Right atrium auricular region (tissue), 2 donors: ENCODE results near the gene SSBP2. TPM values are rescaled to one million over a fixed set of nuclear protein-coding genes. Genes with fewer than 3 reads are reported as not detected.
"Not testable (repeated sequence)": the region's sequence is repeated elsewhere in the genome, so short reads cannot be mapped to it uniquely, and the experiment has no call there.

Source experiments
- DNase-seq: peaks from one replicate; pipeline ENCODE4 v3.0.0-alpha.2; 2019; ENCODE audit warnings: low spot score
- H3K27ac ChIP-seq, 2 donors: fragments of 200-600 bp; sonication (generic); 1 replicate in 1 of 2; 2 replicates in 1 of 2; pipeline ENCODE4 v1.5.1; 2016 to 2019
- H3K27me3 ChIP-seq, 2 donors: fragments of 200-600 bp; sonication (generic); one replicate each; pipeline versions ENCODE4 v1.5.1 to v1.6.0; 2017 to 2019
- H3K36me3 ChIP-seq: fragments of 200-600 bp; sonication (generic); one replicate; pipeline ENCODE4 v1.5.1; 2016
- H3K4me1 ChIP-seq, 2 donors: fragments of 200-600 bp; sonication (generic); one replicate each; pipeline versions ENCODE4 v1.5.1 to v1.6.0; 2017 to 2019
- H3K4me3 ChIP-seq, 2 donors: fragments of 200-600 bp; sonication (generic); 1 replicate in 1 of 2; 2 replicates in 1 of 2; pipeline ENCODE4 v1.5.1; 2017 to 2019; ENCODE audit warnings: mild to moderate bottlenecking in 1 of 2, moderate library complexity in 1 of 2
- H3K9me3 ChIP-seq, 2 donors: fragments of 200-600 bp; sonication (generic); one replicate each; pipeline ENCODE4 v1.5.1; 2019
- CTCF ChIP-seq, 2 donors: fragments of 200-600 bp; sonication (generic); IDR thresholded peaks; one replicate each; pipeline ENCODE4 v1.5.1; 2019; ENCODE audit warnings: antibody characterized with exemption in 2 of 2
- total RNA-seq, 2 donors: library from RNA; depleted of rRNA; stranded (reverse); fragments of >200 nt; gene quantifications; one replicate each; pipeline ENCODE4 v1.1.0, GENCODE V29; 2016

SSBP2 gene
- total RNA-seq, 2 donors from 2014 or later, result 29.3 to 55.1 TPM

GRCh38 chr5:81679885-81680284, 71.0 kb downstream of the SSBP2 start:
- no peak for TF ChIP-seq CTCF (IDR thresholded peaks at IDR 0.05)
- Histone ChIP-seq H3K9me3 (peaks cover 0 to 9% of the 10 kb centered on the region in 2 donors), H3K4me1 (no peaks in the 10 kb centered on the region), H3K27me3 (no peaks in the 10 kb centered on the region), H3K36me3 (no peaks in the 10 kb centered on the region), H3K27ac (no peak overlapping the region), H3K4me3 (no peak overlapping the region)
- no peak for DNase-seq

- TF ChIP-seq CTCF (IDR thresholded peaks at IDR 0.05), result no peak
- H3K4me3 ChIP-seq, result no peak overlapping the region
- H3K36me3 ChIP-seq, result no peaks in the 10 kb centered on the region
- H3K4me1 ChIP-seq, result no peaks in the 10 kb centered on the region
- no peaks in the 10 kb centered on the region for H3K27me3 ChIP-seq
- H3K27ac ChIP-seq, result no peak overlapping the region
- H3K9me3 ChIP-seq, result no peaks in the 10 kb centered on the region
- no peak for DNase-seq
Observed at GRCh38 chr5:81675420-81675819, 75.5 kb downstream of the SSBP2 start.

DNA sequence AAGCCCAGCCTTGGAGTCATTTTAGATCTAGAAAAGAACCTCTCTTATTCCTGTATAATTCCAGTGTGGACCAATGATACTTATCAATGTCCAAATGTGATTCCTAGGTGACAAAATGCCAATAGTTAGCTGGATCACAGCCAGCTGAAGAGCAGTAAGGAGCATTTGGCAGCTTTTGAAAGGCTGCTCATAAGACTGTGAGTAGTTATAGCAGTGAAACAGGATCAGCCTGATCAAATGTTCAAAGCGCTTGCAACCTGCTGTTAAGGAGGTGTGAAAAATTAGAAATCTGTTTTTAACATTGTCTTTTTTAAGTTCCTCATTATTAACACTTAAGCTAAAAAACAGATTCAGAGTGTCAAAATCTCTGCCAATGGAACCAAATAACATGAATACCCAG, 85.1 kb downstream of the SSBP2 start:
- DNase-seq, result no peak
- no peaks in the 10 kb centered on the region for H3K27me3 ChIP-seq
- no peak overlapping the region for H3K27ac ChIP-seq
- no peak for TF ChIP-seq CTCF (IDR thresholded peaks at IDR 0.05)
- H3K9me3 ChIP-seq, result no peaks in the 10 kb centered on the region
- no peak overlapping the region for H3K4me3 ChIP-seq
- no peaks in the 10 kb centered on the region for H3K4me1 ChIP-seq
- no peaks in the 10 kb centered on the region for H3K36me3 ChIP-seq

- H3K27ac ChIP-seq, H3K27me3 ChIP-seq, H3K9me3 ChIP-seq, DNase-seq, H3K4me3 ChIP-seq, H3K36me3 ChIP-seq, H3K4me1 ChIP-seq: not testable (repeated sequence)
Observed at GRCh38 chr5:81660624-81661023, 90.3 kb downstream of the SSBP2 start.

DNA sequence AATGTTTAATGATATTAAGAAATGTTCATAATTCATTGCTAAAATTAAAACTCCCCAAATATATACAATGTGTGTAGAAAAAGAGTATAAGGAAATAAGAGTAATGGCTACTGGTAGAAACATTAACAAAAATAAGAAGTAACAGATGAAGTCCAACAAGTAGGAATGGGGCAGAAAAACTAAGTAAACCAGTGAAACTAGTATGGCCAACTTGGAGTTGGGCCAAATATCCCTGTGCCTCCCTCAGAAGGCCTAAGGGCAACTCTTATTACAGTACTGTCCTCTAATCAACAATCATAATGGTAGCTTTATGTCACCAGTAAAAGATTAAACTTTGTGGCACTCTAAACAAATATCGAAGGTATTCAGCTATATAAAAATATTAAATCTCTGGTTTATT, 93.5 kb downstream of the SSBP2 start:
- no peak for DNase-seq
- Histone ChIP-seq H3K4me3 (no peak overlapping the region), H3K36me3 (no peaks in the 10 kb centered on the region), H3K27ac (no peak overlapping the region), H3K4me1 (no peaks in the 10 kb centered on the region), H3K9me3 (no peaks in the 10 kb centered on the region), H3K27me3 (no peaks in the 10 kb centered on the region)
- TF ChIP-seq CTCF (IDR thresholded peaks at IDR 0.05), result no peak

DNA sequence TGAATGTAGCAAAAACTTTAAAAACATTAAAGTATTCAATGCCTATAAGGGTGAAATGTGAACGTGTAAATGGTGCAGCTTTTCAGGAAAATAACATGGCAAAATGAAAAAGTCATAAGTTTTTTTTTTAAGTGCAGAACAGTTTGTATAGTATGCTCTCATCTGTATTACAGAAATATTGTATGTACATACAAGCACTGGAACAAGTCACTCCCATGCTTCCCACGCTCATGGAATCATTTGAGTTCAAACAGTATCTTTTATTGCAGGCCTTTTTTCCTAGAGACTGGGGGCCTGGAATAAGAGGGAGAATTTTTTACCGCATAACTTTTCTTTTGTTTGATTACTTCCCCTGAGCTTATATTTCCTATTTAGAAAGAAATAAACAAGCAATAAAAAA, 94.1 kb downstream of the SSBP2 start:
- Histone ChIP-seq H3K27me3 (no peaks in the 10 kb centered on the region), H3K36me3 (no peaks in the 10 kb centered on the region), H3K4me3 (no peak overlapping the region)

More for the DNA sequence above, 94.1 kb downstream of the SSBP2 start:
- no peak overlapping the region for H3K27ac ChIP-seq
- no peaks in the 10 kb centered on the region for H3K9me3 ChIP-seq
- TF ChIP-seq CTCF (IDR thresholded peaks at IDR 0.05), result no peak
- no peak for DNase-seq
- H3K4me1 ChIP-seq, result no peaks in the 10 kb centered on the region
